Left forelimb (tissue), 1 donor: Measurements from ENCODE around the gene CCNG2.

Experiments used
- DNase-seq: peaks from one replicate; pipeline ENCODE4 v3.0.0-alpha.2; 2018; ENCODE audit warnings: low spot score

CCNG2 gene

DNA sequence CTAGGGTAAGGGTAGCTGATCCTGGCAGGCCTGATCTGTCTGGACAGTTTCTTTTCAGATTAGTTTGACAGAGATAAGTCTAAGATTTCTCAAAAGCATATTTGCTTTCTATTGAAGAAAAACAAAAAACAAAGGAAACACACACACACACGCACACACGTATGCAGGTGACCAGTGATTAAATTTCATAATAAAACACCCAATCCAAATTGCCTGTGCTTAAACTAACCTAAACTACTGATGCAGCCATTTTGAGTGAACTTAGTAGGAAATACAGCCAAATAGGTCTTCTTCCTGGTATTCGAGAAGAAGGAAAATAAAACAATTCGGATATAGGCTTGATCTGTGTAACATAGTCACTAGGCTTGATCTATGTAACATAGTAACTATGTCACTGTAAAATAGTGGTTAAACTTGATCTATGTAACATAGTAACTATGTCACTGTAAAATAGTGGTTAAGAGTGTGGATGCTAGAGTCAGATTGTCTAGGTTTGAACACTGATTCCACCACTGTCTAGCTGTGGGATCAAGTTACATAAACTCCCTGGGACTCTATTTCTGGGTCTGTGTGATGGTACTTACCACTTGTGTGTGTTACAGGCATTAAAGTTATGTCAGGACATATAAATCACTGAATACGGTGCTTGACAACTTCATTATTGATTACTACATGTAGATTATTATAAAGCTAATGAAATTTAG lies 9.8 kb upstream of the CCNG2 start:
- DNase-seq: no peak

DNA sequence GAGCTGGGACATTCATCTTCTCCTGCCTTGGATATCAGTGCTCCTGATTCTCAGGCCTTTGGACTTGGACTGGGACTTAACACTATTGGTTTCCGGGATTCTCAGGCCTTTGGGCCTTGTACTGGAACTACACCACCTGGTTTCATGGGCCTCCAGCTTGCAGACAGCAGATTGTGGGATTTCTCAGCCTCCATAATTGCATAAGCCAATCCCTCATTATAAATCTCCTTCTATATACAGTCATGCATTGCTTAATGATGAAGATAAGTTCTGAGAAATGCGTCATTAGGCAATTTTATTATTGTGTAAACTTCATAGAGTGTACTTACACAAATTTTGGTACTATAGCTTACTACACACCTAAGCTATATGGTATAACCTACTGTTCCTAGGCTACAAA lies 8.9 kb upstream of the CCNG2 start:
- no peak for DNase-seq

DNA sequence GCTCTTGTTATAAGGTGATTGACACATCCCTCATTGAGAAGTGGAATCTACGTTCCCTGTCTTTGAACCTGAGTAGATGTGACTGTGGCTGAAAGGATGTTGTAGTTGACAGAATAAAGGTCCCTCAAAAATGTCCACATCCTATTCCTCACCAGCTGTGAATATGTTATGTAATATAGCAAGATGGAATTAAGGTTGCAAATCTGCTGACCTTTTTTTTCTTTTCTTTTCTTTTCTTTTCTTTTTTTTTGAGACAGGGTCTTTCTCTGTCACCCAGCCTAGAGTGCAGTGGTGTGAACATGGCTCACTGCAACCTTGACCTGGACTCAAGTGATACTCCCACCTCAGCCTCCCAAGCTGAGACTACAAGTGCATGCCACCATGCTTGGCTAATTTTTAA lies 7.2 kb upstream of the CCNG2 start:
- no peak for DNase-seq

DNA sequence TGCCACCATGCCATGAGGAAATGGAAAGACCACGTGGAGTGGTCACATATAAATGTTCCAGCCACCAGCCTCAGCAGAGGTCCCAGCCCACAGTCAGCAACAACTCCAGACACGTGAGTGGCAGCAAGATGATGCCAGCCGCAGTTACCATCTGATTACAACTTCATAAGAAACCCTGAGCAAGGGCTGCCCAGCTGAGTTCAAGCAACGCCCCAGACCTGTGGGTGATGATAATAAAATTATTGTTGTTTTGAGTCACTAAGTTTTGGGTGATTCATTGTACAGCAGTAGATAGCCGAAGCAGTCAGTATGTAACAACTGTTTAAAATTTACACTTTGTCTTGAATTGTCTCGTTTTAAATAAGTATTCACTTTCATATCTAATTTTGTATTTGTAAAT lies 5.8 kb upstream of the CCNG2 start:
- no peak for DNase-seq

DNA sequence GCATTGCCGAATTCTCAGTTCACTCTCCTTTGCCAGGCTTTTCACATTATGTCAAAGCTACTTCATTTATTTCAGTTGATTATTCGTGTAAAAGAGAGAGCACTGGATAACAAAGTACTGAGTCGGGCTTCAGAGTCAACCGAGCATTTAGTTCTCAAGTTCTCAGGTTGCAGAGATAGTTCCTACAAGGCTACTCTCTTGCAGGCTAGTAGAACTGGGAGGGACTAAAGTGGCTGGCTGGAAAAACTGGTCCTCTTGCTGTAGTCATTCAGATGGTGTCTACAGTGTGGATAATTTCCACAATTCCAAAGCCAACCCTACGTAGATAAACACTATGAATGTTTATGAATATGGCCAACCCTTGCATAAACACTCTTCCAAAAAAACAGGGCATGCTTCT lies 4.6 kb upstream of the CCNG2 start:
- DNase-seq: no peak

DNA sequence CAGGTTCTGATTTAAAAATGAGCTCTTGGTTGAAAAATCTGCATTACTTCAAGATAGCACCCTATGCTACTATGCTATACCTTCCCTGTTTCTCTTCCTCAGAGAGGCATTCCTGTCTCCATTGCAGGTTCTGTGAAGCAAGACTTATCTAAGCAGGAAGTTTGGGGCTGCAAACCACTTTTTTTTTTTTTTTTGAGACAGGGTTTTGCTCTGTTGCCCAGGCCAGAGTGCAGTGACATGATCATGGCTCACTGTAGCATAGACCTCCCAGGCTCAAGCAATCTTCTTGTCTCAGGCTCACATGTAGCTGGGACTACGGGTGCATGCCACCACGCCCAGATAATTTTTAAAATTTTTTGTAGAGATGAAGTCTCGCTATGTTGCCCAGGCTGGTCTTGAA lies 4.0 kb upstream of the CCNG2 start:
- no peak for DNase-seq

DNA sequence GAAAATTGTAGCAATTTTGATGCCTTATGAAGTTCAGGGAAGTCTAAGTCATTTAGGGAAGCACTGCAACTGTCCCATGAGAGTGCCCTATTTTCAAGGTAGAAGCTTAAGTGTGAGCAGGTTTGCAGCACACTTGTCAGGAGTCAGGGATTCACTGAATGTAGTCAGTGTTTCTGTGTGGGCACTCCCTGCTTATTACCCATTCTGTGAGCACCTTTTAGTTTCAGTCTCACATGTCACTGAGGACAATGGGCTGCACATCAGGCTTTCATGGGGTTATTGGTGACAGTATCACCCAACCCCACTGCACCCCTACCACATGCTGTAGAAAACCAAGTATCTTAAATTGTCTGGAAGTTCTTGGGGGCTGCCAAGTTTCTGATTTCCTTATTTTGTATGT lies 2.9 kb upstream of the CCNG2 start:
- DNase-seq: no peak

DNA sequence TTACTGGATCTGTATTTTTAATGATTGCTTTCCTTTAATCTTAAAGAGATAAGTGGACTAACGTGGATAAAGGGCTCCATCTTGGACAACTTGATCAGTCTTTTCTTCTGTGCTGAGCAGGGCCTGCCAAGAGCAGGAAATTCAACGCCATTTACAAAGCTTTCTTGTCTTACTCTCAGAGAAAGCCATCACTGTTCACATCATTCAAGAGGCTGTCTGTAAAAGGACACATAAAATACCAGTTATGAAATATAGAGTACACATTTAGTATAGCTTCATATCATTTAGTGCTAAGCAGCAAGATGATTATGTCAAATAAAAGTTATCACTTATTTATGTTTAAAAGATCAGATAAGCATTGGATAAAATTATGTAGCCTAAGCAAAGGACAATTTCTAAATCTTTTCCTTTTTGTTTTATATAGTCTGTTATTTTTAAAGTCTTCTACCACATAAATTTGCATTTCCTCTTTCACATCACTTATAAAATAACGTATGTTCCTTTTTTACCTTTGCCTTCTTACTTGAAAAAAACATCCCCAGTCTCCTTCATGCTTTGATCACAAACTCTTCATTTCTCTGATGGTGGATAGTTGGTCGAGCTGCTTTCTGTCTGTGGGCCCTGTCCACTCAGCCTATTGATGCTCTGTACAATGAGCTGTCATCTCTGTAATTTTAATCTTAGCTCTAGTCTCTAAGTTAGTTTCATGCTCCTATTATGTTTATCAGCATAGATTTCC lies 2.1 kb upstream of the CCNG2 start:
- no peak for DNase-seq

DNA sequence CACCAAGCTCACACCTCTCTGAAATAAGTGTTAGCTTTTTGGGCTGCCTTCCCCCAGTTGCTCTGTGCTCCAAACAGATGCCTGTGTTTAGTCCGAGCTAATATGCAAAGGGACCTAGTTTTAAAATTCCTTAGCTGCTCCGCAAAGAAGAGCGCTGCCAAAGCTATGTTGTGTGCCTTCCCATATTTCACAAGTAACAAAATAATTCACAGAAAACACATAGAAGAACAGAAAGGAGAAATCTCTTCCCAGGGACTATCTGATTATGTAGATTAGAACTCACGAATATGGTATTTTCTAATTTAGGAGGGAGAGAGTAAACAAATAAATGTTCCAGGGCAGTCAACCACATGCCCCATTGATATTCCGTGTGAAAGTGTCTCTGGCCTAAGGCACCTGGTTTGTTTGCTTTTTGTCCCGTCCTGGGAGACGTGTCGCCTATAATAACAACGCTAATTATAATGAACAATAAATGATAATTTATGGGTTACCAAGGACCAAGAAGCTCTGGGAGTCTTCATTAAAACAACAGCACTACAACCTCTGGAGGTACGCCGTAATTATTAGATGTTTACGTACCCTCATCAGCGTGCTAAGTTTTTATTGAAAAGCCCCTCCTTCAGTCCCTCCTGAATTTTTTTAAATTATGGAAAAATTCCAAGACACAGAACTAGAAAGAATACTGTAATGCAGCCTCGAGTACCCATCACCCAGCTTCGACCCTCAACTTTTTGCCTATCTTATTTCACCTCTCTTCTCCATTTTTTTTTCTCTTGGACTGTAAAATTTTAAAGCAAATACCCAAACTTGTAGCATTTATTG lies 1.2 kb upstream of the CCNG2 start:
- DNase-seq: no peak

DNA sequence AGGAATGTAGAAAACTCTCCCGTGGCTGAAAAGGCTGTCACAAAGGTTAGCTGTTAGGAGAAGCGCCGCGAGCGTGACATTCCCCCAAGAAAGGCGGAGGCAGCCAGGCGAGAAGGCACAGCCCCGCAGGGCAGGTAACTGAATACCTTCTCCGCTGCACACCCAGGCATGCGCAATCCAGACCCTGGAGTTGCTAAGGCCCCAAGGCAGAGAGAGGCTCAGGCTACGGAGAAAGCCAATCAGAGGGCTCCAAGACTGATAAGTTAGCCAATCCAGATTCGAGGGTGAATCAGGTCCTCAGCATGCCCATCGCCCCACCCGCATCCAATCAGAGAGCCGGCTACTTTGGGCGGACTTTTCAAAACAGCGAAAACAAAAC lies 485 bp upstream of the CCNG2 start:
- DNase-seq: peak; percentile 96

DNA sequence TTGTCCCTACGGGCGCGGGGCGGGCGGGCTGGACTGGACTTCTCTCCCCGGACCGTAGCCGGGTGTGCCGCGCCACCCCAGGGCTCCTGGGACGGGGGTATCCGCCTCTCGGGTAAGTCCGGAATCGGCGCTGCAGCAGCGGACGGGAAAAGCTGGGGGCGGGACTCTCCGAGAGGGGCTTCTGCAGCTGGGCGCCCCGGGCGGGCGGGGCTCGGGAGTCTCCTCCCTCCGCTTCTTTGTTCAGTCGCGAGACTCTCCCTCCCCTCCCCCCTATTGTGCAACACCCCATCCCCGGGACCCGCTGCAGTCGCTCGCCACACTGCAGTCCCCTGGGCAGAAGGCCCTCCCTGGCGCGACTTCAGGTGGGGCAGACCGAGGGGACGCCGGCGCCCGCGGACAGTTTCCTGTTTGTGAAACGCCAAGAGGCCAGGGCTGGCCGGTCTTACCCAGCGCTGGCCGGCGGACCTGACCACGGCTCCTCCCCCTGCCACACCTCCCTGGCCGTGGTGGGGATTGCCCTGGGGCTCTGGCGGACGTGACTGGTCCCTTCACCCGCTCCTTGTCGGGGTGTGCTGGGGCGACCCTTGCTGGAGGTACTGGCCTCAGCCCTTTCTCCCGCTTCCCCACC lies 966 bp downstream of the CCNG2 start:
- DNase-seq: peak; percentile 95

DNA sequence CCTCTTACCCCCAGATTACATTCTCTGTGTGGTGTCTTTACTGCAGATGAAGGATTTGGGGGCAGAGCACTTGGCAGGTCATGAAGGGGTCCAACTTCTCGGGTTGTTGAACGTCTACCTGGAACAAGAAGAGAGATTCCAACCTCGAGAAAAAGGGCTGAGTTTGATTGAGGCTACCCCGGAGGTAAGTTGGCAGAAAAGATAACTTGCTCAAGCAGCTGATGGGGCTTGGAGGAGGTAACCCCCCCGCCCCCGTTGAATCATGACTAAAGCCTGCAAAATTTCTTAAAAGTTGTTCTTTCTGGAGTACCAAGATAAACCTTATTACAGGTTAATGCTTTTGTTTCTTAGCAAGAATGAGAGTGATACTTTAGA lies 1.5 kb downstream of the CCNG2 start:
- no peak for DNase-seq

DNA sequence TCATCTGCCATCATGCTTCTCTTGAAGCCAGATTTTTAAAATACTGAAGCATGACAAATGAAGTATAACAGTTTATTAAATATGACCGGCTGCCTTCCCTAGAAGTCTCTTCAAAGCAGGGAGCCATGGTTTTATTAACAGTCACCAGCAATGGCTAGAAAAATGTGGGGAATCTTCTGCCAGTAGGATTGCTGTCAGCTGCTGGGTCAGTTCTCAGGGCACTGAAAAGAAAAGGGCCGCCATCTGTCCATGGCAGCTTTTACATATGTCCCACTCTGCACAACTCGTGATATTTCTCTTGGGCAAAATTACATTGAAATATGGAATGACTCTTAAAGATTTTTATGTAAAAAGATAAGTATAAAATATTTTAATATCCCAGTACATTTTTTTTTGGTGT lies 2.8 kb downstream of the CCNG2 start:
- DNase-seq: no peak

DNA sequence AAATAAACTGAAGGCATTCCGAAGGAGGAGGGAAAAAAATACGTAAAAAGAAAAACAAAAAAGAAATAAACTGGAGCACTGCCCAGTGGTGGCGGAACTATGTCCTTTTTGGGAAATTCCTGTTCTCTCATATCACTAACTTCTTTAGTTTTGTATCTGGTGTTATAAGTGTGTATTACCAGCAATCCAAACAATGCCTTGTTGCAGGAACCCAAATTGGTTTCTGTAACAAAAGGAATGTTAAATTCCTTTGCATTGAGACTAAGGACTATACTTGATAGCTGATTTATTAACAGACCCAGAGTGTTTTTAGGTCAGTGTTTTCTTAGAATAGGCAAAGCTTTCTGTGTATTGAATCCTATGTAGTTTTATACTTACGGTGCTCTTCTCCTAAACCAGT lies 6.6 kb downstream of the CCNG2 start:
- DNase-seq: no peak

DNA sequence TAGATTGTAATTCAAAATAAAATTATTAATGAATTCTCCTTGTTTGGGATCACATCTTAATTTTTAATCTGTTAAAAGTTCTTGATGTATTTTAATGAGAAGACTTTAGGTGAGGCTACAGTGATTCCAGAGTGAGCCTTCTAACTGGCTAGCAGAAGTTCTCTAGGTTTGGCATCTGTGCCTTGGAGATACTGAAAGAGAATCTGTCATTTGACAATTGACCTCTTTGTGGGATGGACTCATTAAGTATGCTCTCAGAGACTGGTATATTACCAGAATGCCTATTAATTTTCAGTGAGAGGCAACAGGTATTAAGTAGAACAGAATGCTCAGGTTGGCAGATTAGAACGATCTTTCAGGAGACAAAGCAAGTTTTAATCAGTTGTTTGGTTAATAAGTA lies 10.2 kb downstream of the CCNG2 start:
- DNase-seq: no peak

DNA sequence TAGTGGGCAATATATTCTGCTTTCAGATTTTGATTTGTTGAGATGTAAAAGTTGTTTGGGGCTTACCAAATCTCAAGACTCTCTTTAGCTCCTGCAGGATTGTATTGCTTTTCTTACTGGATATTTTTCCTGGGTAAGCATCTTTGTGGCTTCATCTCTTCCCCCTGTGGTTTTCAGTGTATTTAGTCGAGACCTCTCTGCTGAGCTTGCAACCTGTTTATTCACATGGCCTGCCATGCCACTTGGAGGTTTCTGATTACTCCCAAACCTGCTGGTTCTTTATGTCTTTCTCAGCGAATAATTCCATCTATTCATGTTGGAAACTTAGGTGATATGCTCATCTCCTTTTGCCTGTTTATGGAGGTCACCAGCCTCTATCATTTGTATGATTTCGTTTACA lies 10.9 kb downstream of the CCNG2 start:
- DNase-seq: no peak

DNA sequence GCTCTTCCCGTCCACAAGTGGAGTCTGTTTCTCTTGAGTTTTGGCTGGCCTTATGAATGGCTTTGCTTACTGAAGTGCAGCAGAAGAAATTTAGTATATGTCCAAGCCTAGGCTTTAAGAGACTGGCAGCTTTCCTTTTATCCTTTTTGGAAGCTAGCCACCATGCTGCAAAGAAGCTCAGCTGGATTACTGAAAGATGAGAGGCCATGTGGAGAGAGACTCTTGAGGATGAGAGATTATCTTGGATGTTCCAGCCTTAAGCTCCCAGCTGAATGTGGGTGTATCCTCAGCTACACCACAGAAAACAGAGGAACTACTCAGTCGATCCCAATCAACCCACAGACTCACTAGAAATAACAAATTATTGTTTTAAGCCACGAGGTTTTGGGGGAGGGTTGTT lies 12.5 kb downstream of the CCNG2 start:
- DNase-seq: no peak

DNA sequence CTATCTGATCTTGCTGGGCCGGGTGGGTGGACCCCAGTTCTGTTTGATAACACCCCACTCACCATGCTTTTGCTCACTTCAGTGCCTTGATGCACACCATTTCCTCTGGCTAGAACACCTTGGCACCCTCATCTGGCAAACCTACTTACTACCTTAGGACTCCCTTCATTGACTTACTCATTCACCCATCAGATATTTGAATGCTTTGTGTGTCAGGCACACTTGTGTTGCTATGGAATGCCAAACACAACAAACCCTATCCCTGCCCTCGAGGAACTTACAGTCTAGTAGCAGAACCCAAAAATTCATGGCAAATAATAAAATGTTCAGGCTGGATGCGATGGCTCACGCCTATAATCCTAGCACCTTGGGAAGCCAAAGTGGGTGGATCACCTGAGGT lies 13.9 kb downstream of the CCNG2 start:
- no peak for DNase-seq

DNA sequence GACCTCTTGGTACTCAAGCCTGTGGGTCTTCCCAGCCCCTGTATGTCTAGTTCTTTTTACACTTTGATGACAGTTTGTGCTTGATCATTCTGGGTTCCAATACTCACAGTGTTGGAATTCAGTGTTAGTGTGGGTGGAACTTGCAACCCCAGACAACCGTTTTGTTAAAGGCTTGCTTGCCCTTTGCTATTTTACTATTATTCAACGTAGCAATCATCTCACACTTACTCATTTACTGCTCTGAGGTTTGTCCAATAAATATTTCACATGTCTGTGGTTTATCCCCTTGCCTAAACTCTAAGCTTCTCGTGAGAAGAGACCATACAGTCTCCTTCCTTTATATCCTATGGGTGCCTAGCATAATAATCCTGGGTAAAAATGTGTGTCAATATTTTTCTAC lies 15.3 kb downstream of the CCNG2 start:
- no peak for DNase-seq

DNA sequence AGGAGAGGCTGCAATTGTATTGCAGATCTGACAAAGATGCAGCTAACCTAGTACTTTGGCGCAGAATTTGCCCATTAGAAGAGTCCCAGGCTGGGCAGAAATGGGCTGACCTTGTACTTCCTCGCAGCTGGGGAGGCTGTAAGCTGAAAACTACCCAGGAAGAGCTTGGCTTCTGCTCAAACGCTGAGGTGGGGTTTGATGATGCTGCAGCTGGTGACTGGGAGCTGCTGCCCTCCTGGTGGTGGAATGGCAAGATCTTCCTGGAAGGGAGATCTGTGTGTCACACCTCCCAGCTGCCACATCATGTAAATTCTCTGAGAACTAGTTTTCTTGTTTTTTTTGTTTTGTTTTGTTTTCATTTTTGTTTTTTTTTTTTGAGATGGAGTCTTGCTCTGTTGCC lies 17.4 kb downstream of the CCNG2 start:
- DNase-seq: no peak

DNA sequence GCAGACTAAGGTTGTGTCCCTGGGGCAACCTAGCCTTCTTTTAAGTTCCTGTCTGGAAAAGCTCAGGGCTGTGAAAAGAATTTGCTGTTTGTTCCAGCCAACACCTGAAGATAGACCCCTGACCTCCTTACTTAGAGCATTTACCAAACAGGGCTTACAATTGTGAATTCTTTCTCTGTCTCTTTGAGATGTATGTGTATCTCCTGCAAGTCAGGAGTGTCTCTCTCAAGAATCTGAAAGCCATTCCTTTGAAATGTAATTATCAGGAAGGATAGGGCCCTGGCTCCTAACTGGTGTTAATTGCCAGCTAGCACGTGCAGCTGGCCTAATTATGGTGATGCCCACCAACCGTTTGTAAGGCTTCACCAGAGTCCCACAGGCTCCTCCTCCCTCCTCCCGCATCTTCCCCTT lies 18.2 kb downstream of the CCNG2 start:
- no peak for DNase-seq

DNA sequence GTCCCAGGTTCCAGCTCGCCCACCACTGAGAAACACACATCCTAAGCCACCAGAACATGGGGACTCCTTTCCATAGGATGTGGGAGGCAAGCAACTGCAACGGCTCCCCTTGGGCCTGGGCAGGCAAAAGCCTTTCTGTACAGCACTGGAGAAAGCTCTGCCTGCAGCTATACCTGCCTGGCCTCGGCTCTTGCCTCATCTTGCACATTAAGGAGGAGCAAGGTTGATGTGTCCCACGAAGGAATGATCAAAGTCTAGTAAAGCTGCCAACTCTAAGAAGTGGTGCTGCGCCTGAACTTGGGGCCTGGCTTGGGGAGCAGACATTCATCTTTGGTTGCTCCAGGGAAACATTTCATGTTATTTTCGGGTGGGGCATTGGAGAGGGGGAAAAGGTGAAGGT lies 19.6 kb downstream of the CCNG2 start:
- DNase-seq: no peak

DNA sequence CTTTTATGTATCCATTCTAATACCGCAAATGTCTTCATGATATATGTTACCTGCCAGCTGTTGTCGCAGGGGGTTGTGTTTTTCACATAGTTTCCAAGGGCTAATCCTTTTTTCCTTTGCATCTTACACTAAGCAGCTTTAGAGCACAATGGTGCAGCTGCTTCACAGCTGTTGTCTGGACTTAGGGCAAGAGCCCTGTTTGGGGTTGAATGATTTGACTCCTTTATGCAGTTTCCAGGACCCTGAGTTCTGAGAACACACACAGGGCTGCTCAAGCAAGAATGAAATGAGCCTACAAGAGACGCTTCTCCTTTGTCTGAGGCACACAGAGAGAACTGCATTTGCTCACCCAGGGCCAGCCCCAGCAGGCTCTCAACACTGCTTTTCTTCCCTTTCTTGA lies 20.2 kb downstream of the CCNG2 start:
- no peak for DNase-seq
